Measurements from ENCODE around the gene ILF3. TPM values are rescaled to one million over a fixed set of nuclear protein-coding genes. Genes with fewer than 3 reads are reported as not detected.

The ILF3 gene
- total RNA-seq, 1 experiment from 2014 or later = 430 TPM

DNA sequence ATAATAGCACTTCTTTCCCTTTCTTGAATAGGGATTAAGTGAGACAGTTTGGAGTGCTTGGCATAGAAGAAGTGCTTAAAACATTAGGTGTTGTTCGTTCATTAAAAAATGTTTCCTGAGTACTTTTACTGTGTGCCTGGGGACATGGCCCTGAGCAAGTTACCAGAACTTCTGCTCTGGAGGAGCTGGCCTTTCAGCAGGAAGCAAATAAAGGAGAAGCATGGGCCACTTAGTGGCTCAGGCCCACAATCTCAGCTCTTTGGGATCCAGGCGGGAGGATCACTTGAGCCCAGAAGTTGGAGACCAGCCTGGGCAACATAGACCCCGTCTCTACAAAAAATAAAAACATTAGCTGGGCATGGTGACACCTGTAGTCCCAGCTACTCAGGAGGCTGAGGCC lies 69.4 kb downstream of the ILF3 start:
- H2AFZ ChIP-seq (ENCODE audit: low read depth, low read length, poor library complexity, severe bottlenecking) = no peak overlapping the region
- H3K36me3 ChIP-seq (ENCODE audit: control insufficient read depth in 1 of 2, insufficient read depth in 2 of 2, low read length in 2 of 2) = peaks cover 2 to 3% of the 10 kb centered on the region in 2 experiments; a peak in 3 of 4 replicates
- peaks cover 99% of the 10 kb centered on the region for H3K79me2 ChIP-seq (ENCODE audit: insufficient read depth, low read length)
- DNase-seq (ENCODE audit: low read depth, low spot score) (no peak), ATAC-seq (no peak)
- H3K9me2 ChIP-seq (ENCODE audit: insufficient read depth) = no peaks in the 10 kb centered on the region
- no peak overlapping the region for H3K4me3 ChIP-seq (replicated peaks in 1 of 2; ENCODE audit: low read depth in 1 of 2, low read length in 2 of 2)
- H3K4me2 ChIP-seq (ENCODE audit: low read length) = no peak overlapping the region
- peaks cover 7 to 11% of the 10 kb centered on the region in 2 experiments; a peak in 3 of 4 replicates for H3K4me1 ChIP-seq (ENCODE audit: control insufficient read depth in 1 of 2, insufficient read depth in 2 of 2, low read length in 2 of 2)
- intact Hi-C loops (cut with micrococcal nuclease) = no loop called here
- H3K9ac ChIP-seq (ENCODE audit: low read length) = no peak overlapping the region
- no peak overlapping the region for H3K27ac ChIP-seq (ENCODE audit: low read depth, low read length)
- ChIA-PET POLR2A (no interaction called here), CTCF (no interaction called here), RAD21 (ENCODE audit: low non-redundant PET in 1 of 2, low total read pairs in 2 of 2, uncharacterized antibody in 2 of 2, unreplicated experiment in 2 of 2) (interaction anchor here in 1 of 2 experiments (0.7 kb wide), 1 partner anchor 140 kb away, joined by 3 read pairs; no protein-coding TSS in a partner anchor)
- H3K27me3 ChIP-seq (ENCODE audit: insufficient read depth, low read length) = no peaks in the 10 kb centered on the region
- H3K9me3 ChIP-seq (ENCODE audit: control insufficient read depth in 1 of 2, insufficient read depth in 1 of 2, low read depth in 1 of 2, low read length in 2 of 2) = no peaks in the 10 kb centered on the region
- no TSS peak for BruUV-seq (replicated peaks)
- peaks cover 4% of the 10 kb centered on the region; the same call in 1 of the 2 replicates for H4K20me1 ChIP-seq (ENCODE audit: insufficient read depth)
- TF ChIP-seq TCF7L2 (IDR thresholded peaks at IDR 0.05; ENCODE audit: borderline replicate concordance, extremely low read depth, insufficient read depth, insufficient read length) = no peak
- TF ChIP-seq EZH2phosphoT487 (IDR thresholded peaks at IDR 0.05; ENCODE audit: borderline replicate concordance) = no peak
- no peak for TF ChIP-seq SRF (IDR thresholded peaks at IDR 0.05; ENCODE audit: low read depth)
- TF ChIP-seq, protein P1, sequence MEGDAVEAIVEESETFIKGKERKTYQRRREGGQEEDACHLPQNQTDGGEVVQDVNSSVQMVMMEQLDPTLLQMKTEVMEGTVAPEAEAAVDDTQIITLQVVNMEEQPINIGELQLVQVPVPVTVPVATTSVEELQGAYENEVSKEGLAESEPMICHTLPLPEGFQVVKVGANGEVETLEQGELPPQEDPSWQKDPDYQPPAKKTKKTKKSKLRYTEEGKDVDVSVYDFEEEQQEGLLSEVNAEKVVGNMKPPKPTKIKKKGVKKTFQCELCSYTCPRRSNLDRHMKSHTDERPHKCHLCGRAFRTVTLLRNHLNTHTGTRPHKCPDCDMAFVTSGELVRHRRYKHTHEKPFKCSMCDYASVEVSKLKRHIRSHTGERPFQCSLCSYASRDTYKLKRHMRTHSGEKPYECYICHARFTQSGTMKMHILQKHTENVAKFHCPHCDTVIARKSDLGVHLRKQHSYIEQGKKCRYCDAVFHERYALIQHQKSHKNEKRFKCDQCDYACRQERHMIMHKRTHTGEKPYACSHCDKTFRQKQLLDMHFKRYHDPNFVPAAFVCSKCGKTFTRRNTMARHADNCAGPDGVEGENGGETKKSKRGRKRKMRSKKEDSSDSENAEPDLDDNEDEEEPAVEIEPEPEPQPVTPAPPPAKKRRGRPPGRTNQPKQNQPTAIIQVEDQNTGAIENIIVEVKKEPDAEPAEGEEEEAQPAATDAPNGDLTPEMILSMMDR (IDR thresholded peaks at IDR 0.05 in 2 of 3, conservative IDR thresholded peaks at IDR 0.05 in 1 of 3; ENCODE audit: borderline replicate concordance in 1 of 3, insufficient read depth in 1 of 3, low read depth in 2 of 3, low read length in 2 of 3) = no peak
- TF ChIP-seq ATF3 (IDR thresholded peaks at IDR 0.05) = no peak
- TF ChIP-seq, protein P2, sequence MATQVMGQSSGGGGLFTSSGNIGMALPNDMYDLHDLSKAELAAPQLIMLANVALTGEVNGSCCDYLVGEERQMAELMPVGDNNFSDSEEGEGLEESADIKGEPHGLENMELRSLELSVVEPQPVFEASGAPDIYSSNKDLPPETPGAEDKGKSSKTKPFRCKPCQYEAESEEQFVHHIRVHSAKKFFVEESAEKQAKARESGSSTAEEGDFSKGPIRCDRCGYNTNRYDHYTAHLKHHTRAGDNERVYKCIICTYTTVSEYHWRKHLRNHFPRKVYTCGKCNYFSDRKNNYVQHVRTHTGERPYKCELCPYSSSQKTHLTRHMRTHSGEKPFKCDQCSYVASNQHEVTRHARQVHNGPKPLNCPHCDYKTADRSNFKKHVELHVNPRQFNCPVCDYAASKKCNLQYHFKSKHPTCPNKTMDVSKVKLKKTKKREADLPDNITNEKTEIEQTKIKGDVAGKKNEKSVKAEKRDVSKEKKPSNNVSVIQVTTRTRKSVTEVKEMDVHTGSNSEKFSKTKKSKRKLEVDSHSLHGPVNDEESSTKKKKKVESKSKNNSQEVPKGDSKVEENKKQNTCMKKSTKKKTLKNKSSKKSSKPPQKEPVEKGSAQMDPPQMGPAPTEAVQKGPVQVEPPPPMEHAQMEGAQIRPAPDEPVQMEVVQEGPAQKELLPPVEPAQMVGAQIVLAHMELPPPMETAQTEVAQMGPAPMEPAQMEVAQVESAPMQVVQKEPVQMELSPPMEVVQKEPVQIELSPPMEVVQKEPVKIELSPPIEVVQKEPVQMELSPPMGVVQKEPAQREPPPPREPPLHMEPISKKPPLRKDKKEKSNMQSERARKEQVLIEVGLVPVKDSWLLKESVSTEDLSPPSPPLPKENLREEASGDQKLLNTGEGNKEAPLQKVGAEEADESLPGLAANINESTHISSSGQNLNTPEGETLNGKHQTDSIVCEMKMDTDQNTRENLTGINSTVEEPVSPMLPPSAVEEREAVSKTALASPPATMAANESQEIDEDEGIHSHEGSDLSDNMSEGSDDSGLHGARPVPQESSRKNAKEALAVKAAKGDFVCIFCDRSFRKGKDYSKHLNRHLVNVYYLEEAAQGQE (IDR thresholded peaks at IDR 0.05; ENCODE audit: low read depth) = no peak
- no peak for TF ChIP-seq MAX (IDR thresholded peaks at IDR 0.05)
- TF ChIP-seq CBX3 (IDR thresholded peaks at IDR 0.05; ENCODE audit: low read depth) = no peak
- no peak for TF ChIP-seq EZH2 (IDR thresholded peaks at IDR 0.05)
- TF ChIP-seq SIN3A (IDR thresholded peaks at IDR 0.05; ENCODE audit: low read depth) = no peak
- no peak for TF ChIP-seq FOSL1 (IDR thresholded peaks at IDR 0.05; ENCODE audit: low read depth)
- TF ChIP-seq EGR1 (IDR thresholded peaks at IDR 0.05; ENCODE audit: low read depth) = no peak
- no peak for TF ChIP-seq ZNF274 (IDR thresholded peaks at IDR 0.05; ENCODE audit: low read depth, low read length)
- TF ChIP-seq ELF1 (IDR thresholded peaks at IDR 0.05; ENCODE audit: borderline replicate concordance, low read depth) = no peak
- no peak for TF ChIP-seq RAD21 (IDR thresholded peaks at IDR 0.05; ENCODE audit: low read depth)
